GM19468 (cell line): ENCODE measurements around the gene LRRC47.

Experiments
- ATAC-seq: cut with Tn5 transposase; IDR thresholded peaks from one replicate; pipeline ENCODE4 v1.9.1; 2021; ENCODE audit warnings: mild to moderate bottlenecking, moderate library complexity, moderate number of reproducible peaks; ENCODE audit not compliant: unreplicated experiment; ENCODE audit errors: extremely low read depth

LRRC47 gene

DNA sequence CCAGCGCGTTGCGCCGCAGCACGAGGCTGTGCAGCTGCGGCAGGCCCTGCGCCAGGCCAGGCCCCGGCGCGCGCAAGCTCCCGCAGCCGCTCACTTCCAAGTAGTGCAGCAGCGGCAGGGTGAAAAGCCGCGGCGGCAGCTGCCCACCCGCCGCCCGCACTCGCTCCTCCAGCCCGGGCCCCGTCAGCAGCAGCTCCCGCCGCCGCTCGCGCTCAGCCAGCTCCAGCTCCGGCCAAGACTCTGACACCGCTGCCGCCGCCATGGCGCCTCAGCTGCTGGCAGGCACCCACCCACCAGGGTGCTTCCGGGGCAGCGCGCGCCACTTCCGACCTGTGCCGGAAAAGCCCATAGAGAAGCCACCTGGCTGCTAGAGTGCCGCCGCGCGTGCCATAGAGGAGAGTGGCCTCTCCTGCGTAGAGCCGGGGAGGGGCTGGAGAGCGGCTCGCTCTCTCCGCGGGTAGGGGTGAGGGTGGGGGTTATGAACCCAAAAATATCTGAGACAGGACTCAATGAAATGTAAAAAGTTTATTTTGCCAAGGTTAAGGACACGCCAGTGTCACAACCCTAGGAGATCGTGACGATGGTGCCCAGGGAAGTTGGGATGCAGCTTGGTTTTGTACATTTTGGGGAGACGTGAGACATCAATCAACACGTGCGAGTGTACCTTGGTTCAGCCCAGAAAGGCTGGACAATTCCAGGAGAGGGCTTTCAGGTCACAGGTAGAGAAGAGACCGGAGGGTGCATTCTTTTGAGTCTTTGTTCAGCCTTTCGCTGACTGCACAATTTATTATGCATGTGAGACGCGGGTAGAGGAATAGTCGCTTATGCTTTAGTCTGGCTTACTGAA is at the start of gene LRRC47:
TSS of gene LRRC47 (minus strand) at position 284 of the 847 bp plus-strand sequence. CDS start at position 262, 22 bp downstream.
- ATAC-seq: peak; percentile 93

DNA sequence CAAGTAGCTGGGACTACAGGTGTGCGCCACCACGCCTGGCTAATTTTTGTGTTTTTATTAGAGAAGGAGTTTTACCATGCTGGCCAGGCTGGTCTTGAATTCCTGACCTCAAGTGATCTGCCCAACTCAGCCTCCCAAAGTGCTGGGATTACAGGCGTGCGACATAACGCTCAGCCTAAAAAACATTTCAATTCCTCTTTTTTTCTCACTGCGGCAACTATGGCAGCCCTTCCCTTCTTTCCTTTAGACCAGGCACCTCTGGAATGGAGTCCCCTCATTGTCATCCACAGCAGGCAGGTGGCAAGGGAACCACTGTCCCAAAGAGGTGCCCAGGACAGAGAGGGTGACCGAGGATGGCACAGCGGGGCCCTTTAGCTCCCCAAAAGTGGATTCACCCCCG is 46.6 kb upstream of the LRRC47 start:
- ATAC-seq: no peak

DNA sequence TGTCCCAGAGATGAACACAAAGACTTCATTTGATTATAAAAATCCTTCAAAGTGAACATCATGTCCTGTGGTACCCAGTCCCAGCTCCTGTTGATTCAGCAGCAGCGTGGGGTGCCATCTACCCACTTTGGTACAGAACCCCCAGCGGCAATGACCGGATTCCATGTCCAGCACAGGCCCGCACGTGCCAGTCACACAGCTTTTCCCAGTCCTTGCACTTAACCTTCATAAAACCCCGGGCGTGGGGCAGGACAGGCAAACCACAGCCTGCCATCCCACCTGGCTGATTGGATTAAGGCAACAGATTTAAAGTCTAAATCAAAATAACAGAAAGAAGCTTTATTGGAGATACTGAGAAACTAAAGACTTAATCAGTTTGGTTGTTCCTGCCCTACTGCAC is 45.2 kb upstream of the LRRC47 start:
- ATAC-seq: no peak

DNA sequence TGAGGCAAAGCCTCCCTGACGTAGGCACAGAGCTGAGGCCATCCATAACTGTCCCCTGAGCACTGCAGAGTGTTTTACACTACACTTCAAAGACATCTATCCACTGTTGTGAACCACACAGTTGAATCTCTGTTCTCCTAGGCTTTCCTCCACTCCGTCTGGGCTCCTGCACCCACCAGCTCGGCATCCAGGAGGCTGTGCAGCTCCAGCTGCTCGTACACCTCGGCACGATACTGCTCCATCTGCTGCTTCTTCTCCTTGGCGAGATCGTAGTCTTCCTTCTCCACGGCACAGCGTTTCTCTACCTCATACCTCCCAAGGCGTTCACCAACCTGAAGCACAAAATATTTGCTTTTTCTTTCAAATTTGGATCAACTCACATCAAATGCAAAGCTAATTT is 42.5 kb upstream of the LRRC47 start:
- no peak for ATAC-seq

DNA sequence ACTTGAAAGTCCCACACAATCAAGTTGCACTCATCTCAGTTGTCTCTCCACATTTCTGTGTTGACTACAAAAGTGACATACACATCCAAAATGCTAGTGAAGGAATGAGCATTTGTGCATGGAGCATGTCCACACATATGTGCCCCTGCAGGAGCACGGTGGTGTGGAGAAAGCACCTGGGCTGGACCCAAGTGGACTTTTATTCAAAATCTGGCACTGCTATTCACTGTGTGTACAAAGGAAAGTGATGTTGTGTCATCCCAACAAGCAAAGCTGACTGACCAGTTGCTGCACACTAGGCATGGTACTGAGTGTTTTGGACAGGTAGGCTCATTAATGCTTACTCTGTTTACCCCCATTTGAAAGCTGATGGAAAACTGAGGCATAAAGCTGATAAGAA is 41.4 kb upstream of the LRRC47 start:
- ATAC-seq: no peak

DNA sequence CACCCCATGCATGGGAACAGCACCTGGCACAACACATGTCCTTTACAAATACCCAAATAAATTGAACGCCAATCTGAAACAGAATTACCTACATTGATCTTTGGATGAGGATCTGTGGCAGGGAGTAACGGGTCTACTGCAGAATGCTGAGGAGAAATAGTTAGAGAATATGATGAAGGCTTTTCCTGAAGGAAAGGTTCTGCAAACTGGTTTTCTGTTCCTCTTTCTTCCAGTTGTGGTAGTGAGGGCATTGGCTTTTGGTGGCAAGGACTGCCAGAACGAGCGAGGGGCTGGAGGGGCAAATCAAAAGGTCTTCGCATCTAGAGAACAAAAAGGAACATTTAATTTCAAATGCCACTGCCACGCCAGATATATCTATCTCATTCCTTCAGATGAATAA is 40.9 kb upstream of the LRRC47 start:
- no peak for ATAC-seq

DNA sequence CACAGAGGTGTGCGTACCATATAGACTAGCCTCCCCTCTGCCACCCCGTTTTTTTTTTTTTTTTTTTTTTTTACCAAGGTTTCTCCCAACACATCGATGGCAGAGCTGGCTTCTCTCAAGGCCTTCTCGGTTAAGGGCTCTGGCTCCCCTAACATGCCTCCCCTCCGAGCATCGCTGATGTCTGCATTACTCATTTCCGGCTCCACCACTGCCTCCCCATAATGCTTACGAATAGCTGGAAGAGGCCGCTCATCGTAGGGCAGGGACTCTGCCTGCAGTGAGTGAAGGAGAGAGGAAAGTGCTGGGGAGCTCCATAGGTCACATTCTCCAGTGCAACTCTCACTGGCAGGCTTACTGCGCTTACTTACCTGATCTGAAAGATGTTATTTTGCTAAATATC is 40.1 kb upstream of the LRRC47 start:
- ATAC-seq: no peak

DNA sequence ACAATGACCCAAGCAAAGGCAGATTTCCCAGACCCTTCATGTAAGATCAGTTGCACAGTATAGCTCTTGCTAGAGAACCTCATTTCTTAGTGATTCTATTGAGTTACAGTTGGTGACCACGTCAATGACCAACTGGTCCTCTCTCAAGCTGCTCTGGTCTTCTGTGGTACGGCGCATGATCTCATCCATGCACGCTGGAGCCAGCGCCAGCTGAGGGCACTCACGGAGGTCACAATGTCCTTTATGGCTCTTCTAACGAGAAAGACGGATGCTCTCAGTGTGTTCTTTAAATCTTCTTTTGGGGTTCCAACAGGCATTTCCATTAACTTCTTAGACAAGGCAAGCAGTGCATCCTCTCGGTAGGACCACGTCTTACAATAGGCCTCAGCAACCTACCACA is 38.4 kb upstream of the LRRC47 start:
- ATAC-seq: no peak

DNA sequence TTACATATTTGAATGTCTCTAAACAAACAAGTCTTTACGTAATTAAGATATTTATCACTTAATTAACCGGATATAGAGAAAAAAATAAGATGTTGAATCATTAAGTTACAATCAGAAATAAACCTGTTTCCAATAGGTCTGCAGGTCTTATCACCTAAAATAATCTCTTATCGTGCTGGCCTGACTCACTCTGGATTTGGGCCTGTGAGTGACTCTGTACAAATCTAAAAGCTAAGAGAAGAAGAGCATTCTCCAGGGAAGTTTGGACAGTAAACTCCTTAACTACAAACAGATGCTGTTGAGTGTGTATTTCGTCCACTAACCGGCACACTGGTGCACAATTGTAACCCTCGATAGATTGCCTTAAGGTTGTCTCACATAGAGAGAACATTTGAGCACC is 35.4 kb upstream of the LRRC47 start:
- no peak for ATAC-seq

DNA sequence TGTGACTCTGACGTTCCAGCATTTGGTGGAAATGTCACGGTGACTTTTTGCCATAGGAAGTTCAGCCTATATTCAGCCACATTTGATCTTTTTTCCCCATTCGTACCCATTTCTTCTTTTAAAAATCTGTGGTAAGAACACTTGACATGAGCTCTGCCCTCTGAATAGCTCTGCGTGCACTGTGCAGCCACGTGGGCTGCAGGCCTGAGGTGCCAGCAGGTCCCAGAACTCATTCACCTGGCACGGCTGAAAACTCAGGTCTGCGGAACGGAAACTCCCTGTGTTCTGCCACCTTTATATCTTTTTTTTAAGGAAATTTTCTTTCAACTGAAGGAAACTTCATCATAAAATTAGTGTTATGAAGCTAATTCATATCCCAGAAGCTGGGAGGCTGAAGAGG is 32.1 kb upstream of the LRRC47 start:
- no peak for ATAC-seq

DNA sequence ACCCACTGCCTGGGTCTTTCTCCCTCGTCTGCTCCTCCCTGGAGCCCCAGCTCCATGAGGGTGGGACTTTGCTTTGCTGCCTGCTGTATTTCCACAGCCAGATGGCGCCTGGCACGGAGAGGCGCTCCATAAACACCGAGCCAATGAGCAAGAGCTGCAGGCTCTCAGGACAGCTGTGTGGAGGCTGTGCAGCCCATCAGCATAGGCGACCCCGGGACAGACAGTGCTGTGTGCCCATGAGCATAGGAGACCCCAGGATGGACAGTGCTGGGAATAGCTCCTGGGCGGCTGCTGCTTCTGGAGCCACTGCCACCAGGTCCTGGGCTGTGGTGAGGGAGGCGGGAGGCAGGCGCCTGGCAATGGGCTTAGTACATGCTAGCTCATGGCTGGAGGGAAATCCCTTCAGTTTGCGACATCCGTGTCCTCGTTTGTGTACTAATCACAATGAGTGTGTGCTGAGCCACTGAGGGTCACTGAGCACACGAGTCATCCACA is 31.6 kb upstream of the LRRC47 start:
- no peak for ATAC-seq

DNA sequence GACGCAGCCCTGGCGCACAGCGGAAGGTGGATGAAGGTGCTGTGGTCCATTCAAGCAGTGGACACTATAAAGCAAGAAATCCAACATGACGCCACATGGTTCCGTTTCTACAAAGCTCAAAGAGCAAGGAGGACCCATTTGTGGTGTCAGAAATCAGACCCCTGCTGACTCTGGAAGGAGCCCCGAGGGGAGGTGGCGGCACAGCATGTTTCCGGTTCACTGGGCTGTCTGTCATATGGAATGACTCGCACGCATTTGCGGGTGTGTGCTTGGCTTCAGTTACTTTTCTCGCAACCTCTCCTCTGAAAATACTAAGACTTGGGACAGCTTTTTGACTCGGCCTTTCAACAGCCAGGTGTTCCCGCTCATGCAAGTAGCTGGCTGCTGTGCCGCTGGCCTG is 29.1 kb upstream of the LRRC47 start:
- ATAC-seq: no peak

DNA sequence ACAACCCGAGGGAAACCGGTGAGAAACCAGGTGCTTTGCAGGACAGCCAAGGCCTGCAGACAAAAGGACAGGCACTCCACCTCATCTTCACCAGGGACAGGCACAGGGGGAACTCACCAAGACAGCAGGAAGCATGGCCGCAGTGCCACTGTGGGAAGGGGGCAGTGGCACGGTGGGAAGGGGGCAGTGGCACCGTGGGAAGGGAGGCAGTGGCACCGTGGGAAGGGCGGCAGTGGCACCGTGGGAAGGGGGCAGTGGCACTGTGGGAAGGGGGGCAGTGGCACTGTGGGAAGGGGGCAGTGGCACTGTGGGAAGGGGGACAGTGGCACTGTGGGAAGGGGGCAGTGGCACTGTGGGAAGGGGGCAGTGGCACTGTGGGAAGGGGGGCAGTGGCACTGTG is 28.4 kb upstream of the LRRC47 start:
- ATAC-seq: no peak

DNA sequence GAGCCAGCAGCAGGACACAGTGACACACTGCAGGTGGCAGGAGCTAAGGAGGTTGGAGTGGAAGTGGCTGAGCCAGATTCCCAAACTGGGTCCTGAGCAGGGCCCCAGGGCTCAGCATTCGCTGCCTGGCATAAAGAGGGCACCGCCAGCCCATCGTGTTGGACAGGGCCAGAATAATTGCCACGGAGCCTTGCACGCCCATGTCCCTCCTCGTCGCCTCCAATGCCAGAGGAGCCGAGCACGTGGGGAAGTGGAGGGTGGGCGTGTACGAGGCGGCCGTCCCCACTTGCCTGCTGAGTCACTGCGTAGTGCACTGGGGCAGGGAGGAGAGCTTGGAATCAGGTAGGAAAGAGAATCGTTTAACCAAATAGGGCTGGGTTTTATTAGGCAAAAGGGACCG is 26.1 kb upstream of the LRRC47 start:
- ATAC-seq: no peak

DNA sequence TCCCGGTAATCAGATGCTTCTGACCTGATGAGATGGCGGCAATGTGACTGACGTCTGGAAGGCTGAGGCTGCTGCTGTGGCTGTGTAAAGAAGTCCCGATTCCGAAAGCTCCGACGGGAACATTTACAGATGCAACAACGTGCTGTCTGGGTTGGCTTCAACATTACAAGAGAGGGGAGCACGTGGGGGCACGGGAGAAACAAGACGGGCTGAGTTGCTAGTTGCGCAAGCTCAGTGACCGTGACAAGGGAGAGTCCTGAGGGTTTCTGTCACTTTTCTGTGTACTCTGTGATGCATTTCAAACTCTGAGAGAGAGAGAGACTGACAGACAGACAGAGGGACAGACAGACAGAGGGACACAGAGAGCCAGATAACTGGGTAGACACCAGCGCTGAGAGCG is 25.6 kb upstream of the LRRC47 start:
- no peak for ATAC-seq

DNA sequence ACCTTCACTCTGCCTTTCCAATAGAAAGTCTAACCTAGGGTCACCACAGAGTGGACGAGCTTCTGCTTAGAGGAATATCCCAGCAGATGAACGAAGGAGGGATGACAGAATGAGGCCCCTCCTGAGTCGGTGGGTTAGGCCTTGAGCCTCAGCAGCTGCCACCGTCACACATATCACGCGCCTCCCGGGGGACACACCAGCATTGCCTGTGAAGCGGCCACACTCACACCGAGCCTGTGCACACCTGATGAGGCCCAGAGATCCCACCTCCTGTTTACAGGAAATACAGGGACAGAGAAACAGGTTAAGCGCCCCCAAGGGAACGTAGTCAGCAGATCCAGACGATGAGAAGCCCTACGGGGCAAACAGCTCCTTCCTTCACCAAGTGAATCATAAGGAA is 25.1 kb upstream of the LRRC47 start:
- ATAC-seq: no peak

DNA sequence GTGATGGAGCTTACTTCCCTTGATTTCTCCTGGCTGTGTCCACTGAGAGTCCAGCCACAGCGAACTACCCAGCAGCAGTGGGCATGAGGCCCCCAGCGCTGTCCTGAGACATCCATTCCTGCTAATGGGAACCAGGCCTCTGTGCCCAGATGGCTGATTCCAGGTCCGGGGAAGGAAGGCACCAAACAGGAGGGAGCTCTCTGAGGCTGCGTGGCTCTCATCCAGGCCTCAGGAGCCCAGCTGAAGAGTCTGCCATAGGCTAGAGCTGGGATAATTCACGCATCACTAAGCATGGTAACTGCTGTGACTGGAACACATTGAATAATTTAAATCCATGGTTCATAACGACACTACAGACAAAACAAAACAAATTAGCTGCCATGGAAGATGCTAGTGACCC is 24.7 kb upstream of the LRRC47 start:
- no peak for ATAC-seq

DNA sequence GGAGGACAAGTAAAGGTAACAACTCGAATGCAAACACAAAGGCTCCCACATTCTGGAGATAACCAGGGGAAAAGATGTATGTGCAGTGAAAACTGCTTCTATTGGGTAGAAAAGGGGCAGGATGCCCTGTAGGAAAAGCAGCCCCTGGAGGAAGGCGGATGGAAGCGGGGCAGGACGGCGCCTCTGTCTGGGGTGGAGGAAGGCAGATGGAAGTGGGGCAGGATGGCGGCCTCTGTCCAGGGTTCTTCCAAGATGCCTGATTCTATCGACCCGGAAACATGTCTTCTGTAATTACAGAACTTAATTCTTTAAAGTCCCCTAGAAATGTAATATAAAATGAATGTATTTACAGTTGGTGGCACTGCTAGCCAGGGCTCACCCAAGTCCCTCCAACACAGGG is 24.0 kb upstream of the LRRC47 start:
- no peak for ATAC-seq

DNA sequence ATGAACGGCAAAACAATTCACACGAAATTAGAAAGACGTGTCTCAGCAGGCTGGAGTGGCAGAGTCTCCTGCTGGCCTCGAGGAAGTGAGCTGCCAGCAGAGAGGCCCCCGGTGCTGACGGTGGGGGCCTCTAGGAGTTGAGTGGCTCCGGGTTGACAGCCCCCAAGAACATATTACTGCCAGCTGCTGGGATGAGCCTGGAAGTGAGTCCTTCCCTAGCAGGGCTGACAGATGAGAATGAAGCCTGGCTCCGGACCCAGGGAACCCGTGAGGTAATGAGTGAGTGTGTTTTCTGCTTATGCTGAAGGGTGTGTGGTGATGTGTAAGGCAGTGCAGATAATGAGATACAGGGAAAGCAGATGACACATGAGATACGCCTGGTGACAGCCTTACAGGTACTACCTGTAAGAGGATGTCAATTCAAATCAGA is 23.5 kb upstream of the LRRC47 start:
- ATAC-seq: no peak

DNA sequence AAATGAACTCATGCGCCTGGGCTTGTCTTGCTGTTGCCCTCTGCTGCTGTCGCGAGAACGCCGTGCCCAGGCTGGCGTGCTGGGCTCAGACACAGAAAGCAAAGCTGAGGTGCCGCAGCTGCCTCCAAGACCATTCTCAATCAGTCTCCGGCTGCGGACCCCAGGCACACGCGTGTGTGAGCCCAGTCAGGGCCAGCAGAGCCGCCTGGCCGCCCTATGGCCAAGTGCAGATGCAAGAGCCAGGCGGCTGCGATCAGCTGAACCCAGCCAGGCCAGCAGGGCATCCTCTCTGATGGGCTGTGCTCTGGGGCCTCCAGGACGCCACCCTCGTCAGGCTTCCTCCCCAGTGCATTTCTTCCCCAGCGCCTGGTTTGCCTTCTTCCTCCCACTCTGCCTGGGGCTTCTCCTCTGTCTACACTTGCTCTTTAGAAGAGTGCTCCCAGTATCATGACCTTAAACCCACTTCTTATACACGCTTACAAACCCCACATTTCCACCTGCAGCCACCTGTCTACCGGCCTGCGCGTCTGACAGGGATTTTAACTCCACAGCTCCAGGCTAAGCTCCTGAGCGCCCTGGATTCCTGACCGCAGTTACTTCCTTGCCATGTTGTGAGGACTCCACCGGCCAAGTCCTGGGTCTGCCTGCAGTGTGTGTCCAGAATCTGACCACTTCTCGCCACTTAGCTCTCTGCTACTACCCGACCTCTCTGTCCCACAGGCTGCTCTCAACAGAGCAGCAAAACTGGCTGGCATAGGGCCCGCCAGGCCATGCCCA is 21.7 kb upstream of the LRRC47 start:
- no peak for ATAC-seq

DNA sequence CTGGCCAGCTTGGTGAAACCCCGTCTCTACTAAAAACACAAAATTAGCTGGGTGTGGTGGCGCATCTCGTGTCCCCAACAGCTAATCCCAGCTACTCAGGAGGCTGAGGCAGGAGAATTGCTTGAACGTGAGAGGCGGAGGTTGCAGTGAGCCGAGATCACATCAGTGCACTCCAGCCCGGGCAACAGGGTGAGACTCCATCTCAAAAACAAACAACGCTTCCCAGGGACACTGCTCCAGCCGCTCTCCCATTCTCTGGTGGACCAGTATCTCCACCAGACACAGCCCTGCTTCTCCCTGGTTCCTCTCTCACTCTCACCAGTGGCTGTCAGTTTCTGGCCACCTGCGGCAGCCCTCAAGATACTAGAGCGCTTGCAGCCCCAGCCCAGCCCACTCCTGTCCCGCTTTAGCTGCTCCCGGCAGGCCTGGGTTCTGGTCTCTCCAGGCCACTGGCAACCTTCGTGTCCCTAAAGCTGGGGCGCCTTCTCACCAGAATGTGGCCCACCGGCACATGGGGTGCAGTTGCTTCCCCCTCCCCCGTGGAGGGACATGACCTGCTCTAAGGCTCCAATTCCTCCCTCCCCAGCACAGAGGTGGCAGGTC is 20.9 kb upstream of the LRRC47 start:
- ATAC-seq: no peak
